ENCODE data around the gene FAM118B.
A peak's percentile ranks its signal among the peaks of the same experiment; 100 is the strongest.

FAM118B gene

GRCh38 chr11:126186708-126187529 lies 24.7 kb upstream of the FAM118B start:
- DNase-seq (ENCODE audit: low read depth): no peak

GRCh38 chr11:126188332-126189108 lies 23.1 kb upstream of the FAM118B start:
- H3K4me3 ChIP-seq (ENCODE audit: low read length): no peak overlapping the region
- no peak for TF ChIP-seq CTCF (conservative IDR thresholded peaks at IDR 0.05; ENCODE audit: low read length)
- DNase-seq (ENCODE audit: low read depth): no peak

More at GRCh38 chr11:126186708-126187529, 24.7 kb upstream of the FAM118B start:
- peak; percentile 44 for TF ChIP-seq CTCF (conservative IDR thresholded peaks at IDR 0.05; ENCODE audit: low read length)
- H3K4me3 ChIP-seq (ENCODE audit: low read length): no peak overlapping the region

GRCh38 chr11:126189109-126189929 lies 22.3 kb upstream of the FAM118B start:
- H3K4me3 ChIP-seq (ENCODE audit: low read length): no peak overlapping the region
- TF ChIP-seq CTCF (conservative IDR thresholded peaks at IDR 0.05; ENCODE audit: low read length): no peak
- no peak for DNase-seq (ENCODE audit: low read depth)

- no peak for TF ChIP-seq CTCF (conservative IDR thresholded peaks at IDR 0.05; ENCODE audit: low read length)
- H3K4me3 ChIP-seq (ENCODE audit: low read length): no peak overlapping the region
- no peak for DNase-seq (ENCODE audit: low read depth)
These were observed 20.8 kb upstream of the FAM118B start for GRCh38 chr11:126190792-126191191.

GRCh38 chr11:126191379-126192073 lies 20.1 kb upstream of the FAM118B start:
- no peak for TF ChIP-seq CTCF (conservative IDR thresholded peaks at IDR 0.05; ENCODE audit: low read length)
- DNase-seq (ENCODE audit: low read depth): no peak
- H3K4me3 ChIP-seq (ENCODE audit: low read length): no peak overlapping the region

GRCh38 chr11:126192361-126192760 lies 19.2 kb upstream of the FAM118B start:
- no peak overlapping the region for H3K4me3 ChIP-seq (ENCODE audit: low read length)
- no peak for DNase-seq (ENCODE audit: low read depth)
- TF ChIP-seq CTCF (conservative IDR thresholded peaks at IDR 0.05; ENCODE audit: low read length): no peak

All from AG10803 (cell line).